ENCODE measurements around the gene ANAPC1.

- TF ChIP-seq POLR2A (IDR thresholded peaks at IDR 0.05): no peak
- TF ChIP-seq, protein P1, sequence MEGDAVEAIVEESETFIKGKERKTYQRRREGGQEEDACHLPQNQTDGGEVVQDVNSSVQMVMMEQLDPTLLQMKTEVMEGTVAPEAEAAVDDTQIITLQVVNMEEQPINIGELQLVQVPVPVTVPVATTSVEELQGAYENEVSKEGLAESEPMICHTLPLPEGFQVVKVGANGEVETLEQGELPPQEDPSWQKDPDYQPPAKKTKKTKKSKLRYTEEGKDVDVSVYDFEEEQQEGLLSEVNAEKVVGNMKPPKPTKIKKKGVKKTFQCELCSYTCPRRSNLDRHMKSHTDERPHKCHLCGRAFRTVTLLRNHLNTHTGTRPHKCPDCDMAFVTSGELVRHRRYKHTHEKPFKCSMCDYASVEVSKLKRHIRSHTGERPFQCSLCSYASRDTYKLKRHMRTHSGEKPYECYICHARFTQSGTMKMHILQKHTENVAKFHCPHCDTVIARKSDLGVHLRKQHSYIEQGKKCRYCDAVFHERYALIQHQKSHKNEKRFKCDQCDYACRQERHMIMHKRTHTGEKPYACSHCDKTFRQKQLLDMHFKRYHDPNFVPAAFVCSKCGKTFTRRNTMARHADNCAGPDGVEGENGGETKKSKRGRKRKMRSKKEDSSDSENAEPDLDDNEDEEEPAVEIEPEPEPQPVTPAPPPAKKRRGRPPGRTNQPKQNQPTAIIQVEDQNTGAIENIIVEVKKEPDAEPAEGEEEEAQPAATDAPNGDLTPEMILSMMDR (IDR thresholded peaks at IDR 0.05): no peak
These were observed 12.6 kb upstream of the ANAPC1 start for GRCh38 chr2:111896576-111896975.
